IMR-90 (cell line): ENCODE data around the gene MEGF6. TPM values are rescaled to one million over a fixed set of nuclear protein-coding genes. Genes with fewer than 3 reads are reported as not detected.

Source experiments
- ATAC-seq: fragments of 200-7000 bp; cut with Tn5 transposase; 2 replicates; pipeline ENCODE4 v1.9.1; 2020; ENCODE audit warnings: low read depth, mild to moderate bottlenecking, moderate library complexity
- BruUV-seq: library from RNA; stranded (reverse); fragments of 400-500 nt; replicated peaks from 2 replicates; lab custom pipeline; 2021; lab: Mats Ljungman, UMichigan
- CTCF ChIA-PET: fragments of 300-600 bp; formaldehyde crosslinking; extraction: SDS; loops from one replicate; lab custom pipeline; 2021; ENCODE audit warnings: antibody characterized with exemption; lab: Yijun Ruan, JAX
- POLR2A ChIA-PET: fragments of 300-600 bp; sonication (Branson Sonifier 250); formaldehyde crosslinking; loops from one replicate; lab custom pipeline; 2022; ENCODE audit warnings: antibody characterized with exemption; ENCODE audit not compliant: unreplicated experiment; lab: Charles Lee
- DNase-seq: peaks from one replicate; pipeline ENCODE4 v3.0.0; 2013
- H2AFZ ChIP-seq: replicated peaks from 2 replicates; pipeline ENCODE3; 2013; ENCODE audit warnings: low read length, mild to moderate bottlenecking; ENCODE audit not compliant: poor library complexity
- H2AK5ac ChIP-seq: 2 replicates; pipeline ENCODE4 v1.6.1; 2013; ENCODE audit warnings: low read depth, low read length, inconsistent platforms
- H2AK9ac ChIP-seq: replicated peaks from 2 replicates; pipeline ENCODE3; 2013; ENCODE audit warnings: mild to moderate bottlenecking, low read depth, low read length, moderate library complexity; ENCODE audit not compliant: poor library complexity
- H2BK120ac ChIP-seq: 2 replicates; pipeline ENCODE4 v1.6.1; 2013; ENCODE audit warnings: low read depth, low read length, inconsistent platforms
- H2BK15ac ChIP-seq: 3 replicates; pipeline ENCODE4 v1.6.1; 2013; ENCODE audit warnings: low read depth, low read length, inconsistent platforms
- H2BK20ac ChIP-seq: 2 replicates; pipeline ENCODE4 v1.6.1; 2013; ENCODE audit warnings: low read depth, mild to moderate bottlenecking, inconsistent platforms, low read length, moderate library complexity
- H2BK5ac ChIP-seq: 2 replicates; pipeline ENCODE4 v1.6.1; 2013; ENCODE audit warnings: mild to moderate bottlenecking, low read depth, low read length, inconsistent platforms; ENCODE audit not compliant: poor library complexity, severe bottlenecking
- H3K14ac ChIP-seq: replicated peaks from 2 replicates; pipeline ENCODE4 v1.6.1; 2013; ENCODE audit warnings: low read depth, low read length, inconsistent platforms
- H3K18ac ChIP-seq: 2 replicates; pipeline ENCODE4 v1.6.1; 2013; ENCODE audit warnings: low read depth, low read length, control low read depth
- H3K23ac ChIP-seq: 2 replicates; pipeline ENCODE4 v1.6.1; 2013; ENCODE audit warnings: low read depth, low read length, inconsistent platforms
- H3K27ac ChIP-seq: 2 replicates; pipeline ENCODE4 v1.5.1; 2013; ENCODE audit warnings: mild to moderate bottlenecking, control low read depth, low read length; ENCODE audit not compliant: insufficient read depth
- H3K27me3 ChIP-seq: 2 replicates; pipeline ENCODE4 v1.6.1; 2013; ENCODE audit warnings: low read length; ENCODE audit not compliant: control insufficient read depth, insufficient read depth
- H3K36me3 ChIP-seq: 2 replicates; pipeline ENCODE4 v1.6.1; 2013; ENCODE audit warnings: low read length, mixed read lengths; ENCODE audit not compliant: control insufficient read depth, insufficient read depth
- H3K4ac ChIP-seq: 2 replicates; pipeline ENCODE4 v1.6.1; 2013; ENCODE audit warnings: low read depth, low read length, inconsistent platforms
- H3K4me1 ChIP-seq: 2 replicates; pipeline ENCODE4 v1.6.1; 2013; ENCODE audit warnings: low read length, mixed read lengths; ENCODE audit not compliant: control insufficient read depth, insufficient read depth
- H3K4me2 ChIP-seq: 2 replicates; pipeline ENCODE4 v1.6.1; 2013; ENCODE audit warnings: low read depth, mild to moderate bottlenecking, control low read depth, low read length, moderate library complexity
- H3K4me3 ChIP-seq: 2 replicates; pipeline ENCODE4 v1.5.1; 2013; ENCODE audit warnings: low read depth, mild to moderate bottlenecking, control low read depth, low read length, moderate library complexity; ENCODE audit not compliant: insufficient read depth
- H3K56ac ChIP-seq: 2 replicates; pipeline ENCODE4 v1.6.1; 2013; ENCODE audit warnings: low read length, inconsistent platforms; ENCODE audit not compliant: insufficient read depth; ENCODE audit errors: extremely low read depth
- H3K79me1 ChIP-seq, 2 experiments: 2 replicates each; pipeline ENCODE4 v1.6.1; 2013; ENCODE audit warnings: low read length in 2 of 2, inconsistent platforms in 1 of 2, low read depth in 1 of 2
- H3K9ac ChIP-seq: 2 replicates; pipeline ENCODE4 v1.6.1; 2013; ENCODE audit warnings: low read depth, low read length, control low read depth
- H3K9me1 ChIP-seq: 2 replicates; pipeline ENCODE4 v1.6.1; 2013; ENCODE audit warnings: low read length, inconsistent platforms; ENCODE audit not compliant: insufficient read depth
- H3K9me3 ChIP-seq: 2 replicates; pipeline ENCODE4 v1.6.1; 2013; ENCODE audit warnings: low read length; ENCODE audit not compliant: control insufficient read depth, insufficient read depth
- H4K20me1 ChIP-seq: 2 replicates; pipeline ENCODE4 v1.6.1; 2013; ENCODE audit warnings: low read length, inconsistent platforms; ENCODE audit not compliant: insufficient read depth
- H4K5ac ChIP-seq: 2 replicates; pipeline ENCODE4 v1.6.1; 2013; ENCODE audit warnings: mild to moderate bottlenecking, low read depth, low read length, control low read depth
- H4K8ac ChIP-seq, 2 experiments: 2 replicates each; pipeline ENCODE4 v1.6.1; 2013; ENCODE audit warnings: low read depth in 2 of 2, low read length in 2 of 2, control low read depth in 1 of 2, inconsistent platforms in 1 of 2
- H4K91ac ChIP-seq: 2 replicates; pipeline ENCODE4 v1.6.1; 2013; ENCODE audit warnings: low read depth, low read length, inconsistent platforms; ENCODE audit not compliant: insufficient read depth
- BHLHE40 ChIP-seq: fragments of 150-350 bp; IDR thresholded peaks from 2 replicates; pipeline ENCODE4 v1.6.1; 2016; ENCODE audit warnings: mild to moderate bottlenecking, low read depth, low read length
- CHD1 ChIP-seq: IDR thresholded peaks from 2 replicates; pipeline ENCODE4 v1.6.1; 2012; ENCODE audit warnings: low read depth, low read length, improper control_type of control experiment
- FOS ChIP-seq: fragments of 150-350 bp; IDR thresholded peaks from 2 replicates; pipeline ENCODE4 v1.6.1; 2016; ENCODE audit warnings: low read depth, low read length
- MAFK ChIP-seq: IDR thresholded peaks from 2 replicates; pipeline ENCODE4 v1.6.1; 2012; ENCODE audit warnings: low read depth, low read length, improper control_type of control experiment
- MXI1 ChIP-seq: IDR thresholded peaks from 2 replicates; pipeline ENCODE4 v1.6.1; 2012; ENCODE audit warnings: low read depth, mild to moderate bottlenecking, low read length, moderate library complexity, borderline replicate concordance
- POLR2A ChIP-seq: IDR thresholded peaks from 2 replicates; pipeline ENCODE4 v1.6.1; 2012; ENCODE audit warnings: mild to moderate bottlenecking, low read depth, low read length
- RFX5 ChIP-seq: IDR thresholded peaks from 2 replicates; pipeline ENCODE4 v1.8.0; 2012; ENCODE audit warnings: low read depth, mild to moderate bottlenecking, low read length, moderate library complexity
- SMC3 ChIP-seq: fragments of 150-350 bp; IDR thresholded peaks from 2 replicates; pipeline ENCODE4 v1.6.1; 2016; ENCODE audit warnings: low read depth, mild to moderate bottlenecking, antibody characterized with exemption, low read length, moderate library complexity
- WGBS, 2 experiments: methylation state at CpG; one replicate each; pipeline versions ENCODE4 v1.1.5 to v1.1.7; 2013; ENCODE audit warnings: missing lambda C conversion rate in 2 of 2; ENCODE audit not compliant: insufficient read length in 1 of 2; ENCODE audit errors: extremely low coverage in 2 of 2; 5-methylcytosine and 5-hydroxymethylcytosine counted together
- dilution Hi-C: fragments of 300-500 bp; cut with HindIII; formaldehyde crosslinking; loops from one replicate; pipeline ENCODE4 v1.14.3; 2018; ENCODE audit warnings: low sequenced_read_pairs; ENCODE audit not compliant: unreplicated experiment
- in situ Hi-C: fragments of 300-500 bp; cut with MboI; formaldehyde crosslinking; loops from 3 replicates; pipeline ENCODE4 v1.14.3; 2019; ENCODE audit warnings: low sequenced_read_pairs, inconsistent platforms, mixed read lengths
- intact Hi-C: fragments of 100-400 bp; cut with micrococcal nuclease; formaldehyde crosslinking; loops from 2 replicates; pipeline ENCODE4 v1.10.0; 2022
- polyA plus RNA-seq, 3 experiments: library from polyadenylated mRNA; depleted of rRNA; stranded (reverse); fragments of >200 nt; gene quantifications; 2 replicates each; pipeline ENCODE4 v1.2.3, GENCODE V29; 2012; ENCODE audit warnings: low replicate concordance in 1 of 3
- total RNA-seq: library from RNA; depleted of rRNA; stranded (reverse); fragments of >200 nt; gene quantifications from 2 replicates; pipeline ENCODE4 v1.2.3, GENCODE V29; 2012
- TF ChIP-seq, protein P1 (sequence below): fragments of 150-350 bp; IDR thresholded peaks from 2 replicates; pipeline ENCODE4 v1.6.1; 2016; ENCODE audit warnings: low read depth, mild to moderate bottlenecking, low read length, moderate library complexity, borderline replicate concordance
- TF ChIP-seq, protein P2 (sequence below): fragments of 150-350 bp; IDR thresholded peaks from 2 replicates; pipeline ENCODE4 v1.6.1; 2017; ENCODE audit warnings: mild to moderate bottlenecking, antibody characterized with exemption, low read length, low read depth

Gene MEGF6
- total and polyA plus RNA-seq, 2 of the 4 experiments (the other 2 are of a cell fraction), result 0.72 to 4.1 TPM

DNA sequence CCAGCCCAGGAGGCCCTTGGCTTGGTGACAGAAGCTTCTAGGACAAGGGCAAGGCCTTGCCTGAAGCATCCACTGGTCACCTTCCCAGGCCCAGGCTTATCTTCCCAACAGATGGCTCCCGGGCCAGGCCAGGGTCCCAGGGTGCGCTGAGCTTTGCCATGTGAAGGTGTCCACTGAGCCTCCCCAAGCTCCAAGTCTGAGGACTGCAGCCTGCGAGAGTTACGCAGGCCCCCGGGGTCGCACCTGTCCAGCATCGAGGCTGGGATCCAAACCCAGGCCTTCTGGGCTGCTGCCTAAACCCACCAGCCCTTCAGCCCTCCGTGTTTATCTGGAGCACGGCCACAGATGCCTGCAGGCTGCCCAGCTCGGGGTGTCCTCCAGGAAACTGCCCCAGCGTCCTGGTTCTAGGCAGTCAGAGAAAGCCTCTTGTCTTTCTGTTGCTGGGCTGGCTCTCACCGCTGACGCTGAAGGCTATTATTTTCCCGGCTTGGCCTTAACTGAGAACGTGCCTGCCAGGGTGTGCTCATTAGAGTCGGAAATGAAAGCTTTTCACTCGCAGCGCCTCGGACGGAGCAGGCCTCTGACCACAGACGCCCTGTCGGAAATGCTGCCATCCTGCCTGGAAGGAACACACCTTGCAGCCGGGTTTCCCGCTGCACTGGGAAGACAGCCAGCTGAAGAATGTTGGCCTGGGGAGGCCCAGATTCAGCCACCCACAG lies 71.4 kb downstream of the MEGF6 start:
- H2AK9ac ChIP-seq, result no peak overlapping the region
- H3K4me1 ChIP-seq, result peaks cover 18% of the 10 kb centered on the region
- no peak overlapping the region for H2BK5ac ChIP-seq
- H2AFZ ChIP-seq, result peak overlapping the region; percentile 67
- no peak overlapping the region for H3K9ac ChIP-seq
- ChIA-PET CTCF (no interaction called here), POLR2A (no interaction called here)
- H4K20me1 ChIP-seq, result no peaks in the 10 kb centered on the region
- H3K4me3 ChIP-seq, result no peak overlapping the region
- ATAC-seq (no peak), DNase-seq (no peak)
- intact Hi-C loops (loop anchor here (5.0 kb wide), 1 partner anchor 38 kb away; no protein-coding TSS in a partner anchor), in situ Hi-C loops (no loop called here), dilution Hi-C loops (no loop called here)
- H3K27ac ChIP-seq, result no peak overlapping the region
- H2BK120ac ChIP-seq, result peak overlapping the region; percentile 23
- TF ChIP-seq SMC3 (no peak), FOS (no peak), RFX5 (no peak), MXI1 (no peak), MAFK (no peak), CHD1 (no peak), BHLHE40 (no peak), POLR2A (no peak)
- TF ChIP-seq, protein P1, sequence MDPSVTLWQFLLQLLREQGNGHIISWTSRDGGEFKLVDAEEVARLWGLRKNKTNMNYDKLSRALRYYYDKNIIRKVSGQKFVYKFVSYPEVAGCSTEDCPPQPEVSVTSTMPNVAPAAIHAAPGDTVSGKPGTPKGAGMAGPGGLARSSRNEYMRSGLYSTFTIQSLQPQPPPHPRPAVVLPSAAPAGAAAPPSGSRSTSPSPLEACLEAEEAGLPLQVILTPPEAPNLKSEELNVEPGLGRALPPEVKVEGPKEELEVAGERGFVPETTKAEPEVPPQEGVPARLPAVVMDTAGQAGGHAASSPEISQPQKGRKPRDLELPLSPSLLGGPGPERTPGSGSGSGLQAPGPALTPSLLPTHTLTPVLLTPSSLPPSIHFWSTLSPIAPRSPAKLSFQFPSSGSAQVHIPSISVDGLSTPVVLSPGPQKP, result no peak
- TF ChIP-seq, protein P2, sequence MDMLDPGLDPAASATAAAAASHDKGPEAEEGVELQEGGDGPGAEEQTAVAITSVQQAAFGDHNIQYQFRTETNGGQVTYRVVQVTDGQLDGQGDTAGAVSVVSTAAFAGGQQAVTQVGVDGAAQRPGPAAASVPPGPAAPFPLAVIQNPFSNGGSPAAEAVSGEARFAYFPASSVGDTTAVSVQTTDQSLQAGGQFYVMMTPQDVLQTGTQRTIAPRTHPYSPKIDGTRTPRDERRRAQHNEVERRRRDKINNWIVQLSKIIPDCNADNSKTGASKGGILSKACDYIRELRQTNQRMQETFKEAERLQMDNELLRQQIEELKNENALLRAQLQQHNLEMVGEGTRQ, result no peak
- BruUV-seq, result no TSS peak
- H3K9me1 ChIP-seq, result 0 out of 2 replicates have a peak, but pooled peaks cover 2% of the 10 kb centered on the region
- H3K14ac ChIP-seq, result no peak overlapping the region
- no peak overlapping the region for H3K18ac ChIP-seq
- peak overlapping the region; percentile 21; the same call in 1 of the 2 replicates for H4K91ac ChIP-seq
- H3K36me3 ChIP-seq, result no peaks in the 10 kb centered on the region
- H3K9me3 ChIP-seq, result no peaks in the 10 kb centered on the region; the same call in 1 of the 2 replicates
- H4K5ac ChIP-seq, result no peak overlapping the region
- no peak overlapping the region for H3K23ac ChIP-seq
- 60% methylated on average over 22 of the region's 24 CpGs; no CpG with 5 or more reads in 1 of the 2 experiments for WGBS, 2 experiments
- no peak overlapping the region for H3K56ac ChIP-seq
- peak overlapping the region; percentile 19; the same call in 1 of the 2 replicates for H3K4ac ChIP-seq
- H3K4me2 ChIP-seq, result no peak overlapping the region
- no peaks in the 10 kb centered on the region for H3K79me1 ChIP-seq
- H2BK15ac ChIP-seq, result no peak overlapping the region
- H3K27me3 ChIP-seq, result no peaks in the 10 kb centered on the region
- H4K8ac ChIP-seq, result no peak overlapping the region
- H2AK5ac ChIP-seq, result peak overlapping the region; percentile 50; the same call in 1 of the 2 replicates
- 0 out of 2 replicates have a peak overlapping the region, but pooled peaks have one; percentile 6 for H2BK20ac ChIP-seq
